HG03135 (cell line): ENCODE data around the gene BPI.
"Not testable (repeated sequence)": the region's sequence is repeated elsewhere in the genome, so short reads cannot be mapped to it uniquely, and the experiment has no call there.

Experiments
- ATAC-seq: cut with Tn5 transposase; IDR thresholded peaks from one replicate; pipeline ENCODE4 v1.9.1; 2021; ENCODE audit warnings: mild to moderate bottlenecking, moderate library complexity; ENCODE audit not compliant: unreplicated experiment

Gene BPI

DNA sequence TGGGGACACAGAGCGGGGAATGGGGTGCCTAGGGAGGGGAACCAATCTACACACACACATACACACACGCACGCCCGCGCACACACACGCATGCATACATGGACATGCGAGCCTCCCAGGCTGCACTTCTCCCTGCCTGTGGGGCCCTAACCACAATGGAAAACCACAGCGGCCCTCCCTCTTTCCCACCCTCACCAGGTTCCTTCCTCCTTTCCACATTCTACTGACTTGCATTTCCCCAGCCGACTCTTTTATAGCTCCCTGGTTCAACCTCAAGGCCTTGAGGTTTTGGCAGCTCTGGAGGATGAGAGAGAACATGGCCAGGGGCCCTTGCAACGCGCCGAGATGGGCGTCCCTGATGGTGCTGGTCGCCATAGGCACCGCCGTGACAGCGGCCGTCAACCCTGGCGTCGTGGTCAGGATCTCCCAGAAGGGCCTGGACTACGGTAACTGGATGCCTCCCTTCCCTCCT lies at the start of gene BPI:
Gene BPI, plus strand, starts transcription at position 249 of the 472 bp plus-strand sequence. Its CDS starts 68 bp downstream, at position 317.
- no peak for ATAC-seq

DNA sequence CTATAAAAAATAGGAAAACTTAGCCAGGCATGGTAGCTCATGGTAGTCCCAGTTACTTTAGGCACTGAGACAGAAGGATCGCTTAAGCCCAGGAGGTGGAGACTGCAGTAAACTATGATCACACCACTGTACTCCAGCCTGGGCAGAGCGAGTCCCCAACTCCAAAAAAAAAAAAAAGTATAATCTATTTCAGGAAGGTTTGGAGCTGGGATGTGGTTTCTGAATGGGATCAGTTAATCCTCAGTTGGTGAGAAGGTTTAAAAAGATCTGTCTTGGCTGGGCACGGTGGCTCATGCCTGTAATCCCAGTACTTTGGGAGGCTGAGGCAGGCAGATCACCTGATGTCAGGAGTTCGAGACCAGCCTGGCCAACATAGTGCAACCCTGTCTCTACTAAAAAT lies 49.3 kb upstream of the BPI start:
- ATAC-seq, result not testable (repeated sequence)

DNA sequence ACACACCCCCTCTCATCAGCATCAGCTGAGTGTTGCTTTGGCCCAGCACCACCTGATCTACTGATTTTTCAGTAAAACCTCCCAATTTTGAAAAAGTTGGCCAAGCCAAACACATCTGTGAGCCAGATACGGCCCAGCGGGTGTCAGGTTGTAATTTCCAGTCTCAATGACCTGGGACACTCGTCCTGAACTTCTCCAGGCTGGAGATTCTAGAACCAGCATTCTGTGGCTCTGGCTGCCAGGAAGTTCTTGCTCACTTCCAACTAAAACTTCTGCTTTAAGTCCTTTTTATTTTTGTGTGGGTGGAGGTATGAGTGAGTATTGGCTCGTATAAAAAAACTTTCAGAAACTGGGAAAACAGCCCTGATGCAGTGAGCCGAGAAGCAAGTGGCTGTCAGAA lies 48.6 kb upstream of the BPI start:
- no peak for ATAC-seq

DNA sequence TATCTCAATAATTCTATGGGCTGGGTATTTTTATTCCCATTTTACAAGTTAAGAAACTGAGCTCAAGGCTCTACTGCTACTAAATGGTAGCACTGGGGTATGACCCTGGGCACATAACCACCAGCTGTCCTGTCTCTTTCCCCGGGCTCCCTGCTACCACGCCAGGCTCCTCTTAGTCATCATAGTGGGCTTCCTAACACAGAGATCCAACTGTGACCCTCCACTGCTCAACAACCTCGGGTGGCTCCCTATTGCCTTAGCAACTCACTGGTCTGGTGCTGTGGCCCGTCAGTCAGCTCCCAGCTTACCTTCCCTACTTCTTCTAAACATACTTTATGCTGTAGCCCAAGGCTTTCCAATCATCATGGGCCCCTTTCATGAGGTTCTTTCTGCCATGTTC lies 47.9 kb upstream of the BPI start:
- no peak for ATAC-seq

DNA sequence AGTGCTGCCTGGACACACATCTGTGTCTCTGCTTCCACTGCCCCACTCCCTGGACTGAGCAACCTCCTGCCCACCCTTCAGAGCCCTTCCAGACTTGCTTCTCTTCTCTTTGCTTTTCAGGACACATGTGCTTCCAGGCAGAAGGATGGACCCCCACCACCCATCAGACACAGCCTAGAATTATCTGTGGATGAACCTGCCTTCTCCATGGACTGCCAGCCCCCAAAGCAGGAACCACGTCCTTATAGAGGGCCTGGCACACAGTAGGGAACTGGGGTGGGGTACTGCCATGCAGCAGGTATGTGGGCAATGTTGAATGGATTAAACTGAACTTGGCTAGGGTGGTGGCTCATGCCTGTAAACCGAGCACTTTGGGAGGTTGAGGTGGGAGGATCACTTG lies 47.0 kb upstream of the BPI start:
- ATAC-seq, result no peak

DNA sequence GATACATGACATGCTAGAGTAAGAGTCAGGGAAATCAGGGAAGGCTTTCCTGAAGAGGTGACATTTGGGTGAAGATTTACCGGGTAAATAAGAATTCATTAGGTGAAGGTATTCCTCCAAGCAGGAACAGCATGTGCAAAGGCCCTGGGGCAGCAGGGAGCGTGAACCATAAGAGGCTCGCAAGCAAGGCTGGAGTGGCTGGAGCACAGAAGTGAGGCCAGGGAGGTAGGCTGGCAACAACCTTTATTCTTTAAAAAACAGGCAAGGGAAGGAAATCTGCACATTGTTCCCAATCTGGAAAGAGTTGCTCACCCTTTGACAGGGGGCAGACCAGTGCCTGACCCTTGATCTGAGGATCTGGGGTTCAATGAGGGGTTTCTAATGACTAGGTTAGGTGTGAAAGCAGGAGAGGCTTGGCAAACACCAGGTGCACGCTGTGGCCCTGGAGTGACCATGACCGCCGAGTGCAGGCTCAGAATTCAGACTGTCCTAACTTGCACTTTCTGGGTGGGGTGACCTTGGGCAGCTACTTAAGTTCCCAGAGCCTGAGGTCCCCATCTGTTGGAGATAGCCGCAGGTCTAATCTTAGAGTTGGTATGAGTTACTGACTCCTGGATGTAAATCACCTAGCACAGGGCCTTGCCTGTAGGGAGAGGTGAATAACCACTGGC lies 45.3 kb upstream of the BPI start:
- ATAC-seq, result no peak

DNA sequence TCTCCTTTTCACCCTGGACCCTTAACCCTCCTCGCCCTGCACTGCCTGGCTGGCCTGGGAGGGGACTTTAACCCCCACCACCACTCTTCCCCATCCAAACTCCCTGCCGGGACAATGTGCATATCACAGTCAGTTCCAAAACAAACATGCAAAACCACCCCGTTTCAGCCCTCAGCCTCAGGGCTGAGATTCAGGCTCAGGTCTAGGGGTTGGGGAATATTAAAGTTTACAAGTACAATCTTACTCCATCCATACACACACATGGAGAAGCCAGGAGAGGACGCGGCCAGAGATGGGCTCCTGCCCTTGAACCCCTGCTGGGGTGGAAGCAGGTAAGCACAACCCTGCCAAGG lies 44.0 kb upstream of the BPI start:
- no peak for ATAC-seq

DNA sequence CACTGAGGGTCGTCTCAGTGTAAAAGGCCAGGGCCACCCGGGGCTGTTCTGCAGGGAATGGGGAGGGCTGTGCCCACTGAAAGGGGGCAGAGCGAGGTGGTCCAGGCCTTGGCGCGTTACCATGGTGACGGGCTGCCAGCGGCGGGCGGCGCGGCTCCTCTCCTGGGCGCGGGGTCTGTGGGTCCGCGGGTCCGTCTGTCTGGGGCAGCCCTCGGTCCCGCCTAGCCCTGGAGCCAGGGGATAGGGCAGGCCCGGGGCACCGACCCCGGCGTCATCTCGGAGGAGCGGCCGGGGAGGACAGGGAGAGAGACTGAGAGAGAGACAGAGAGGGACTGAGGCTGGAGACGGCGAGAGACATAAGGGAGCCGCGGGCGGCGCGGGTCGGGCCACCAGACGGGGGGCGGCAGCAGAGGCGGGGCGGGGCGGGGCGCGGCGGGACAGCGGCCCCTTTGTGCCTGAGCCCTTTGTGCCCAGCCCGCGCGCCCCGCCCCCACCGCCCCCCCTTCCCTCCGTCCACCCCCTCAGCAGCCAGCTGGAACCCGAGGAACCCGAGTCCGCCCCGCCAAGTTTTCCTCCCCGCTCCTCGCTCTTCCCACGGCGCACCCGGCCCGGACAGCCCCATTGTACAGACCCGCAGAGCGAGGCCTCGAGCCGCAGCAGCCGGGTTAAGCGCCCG lies 43.4 kb upstream of the BPI start, which contains the start of gene KIAA1755:
Gene KIAA1755, minus strand, starts transcription at position 358 of the 676 bp plus-strand sequence. Its CDS starts 235 bp downstream, at position 123.
- ATAC-seq, result no peak

DNA sequence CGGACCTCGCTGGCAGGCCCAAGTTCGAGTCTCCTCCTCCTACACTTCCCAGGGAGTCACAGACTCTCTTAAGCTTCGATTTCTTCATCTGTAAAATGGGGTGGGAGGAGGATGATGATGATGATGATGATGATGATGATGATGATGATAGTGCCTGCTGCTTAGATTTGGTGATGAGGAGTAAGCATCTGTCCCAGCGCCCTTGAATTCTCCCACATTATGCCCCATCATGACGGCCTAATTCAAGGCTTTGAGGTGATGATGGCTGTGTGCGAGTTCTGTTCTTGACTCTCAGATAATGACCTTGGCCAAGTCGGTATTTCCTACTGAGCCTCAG lies 42.9 kb upstream of the BPI start:
- ATAC-seq, result no peak

DNA sequence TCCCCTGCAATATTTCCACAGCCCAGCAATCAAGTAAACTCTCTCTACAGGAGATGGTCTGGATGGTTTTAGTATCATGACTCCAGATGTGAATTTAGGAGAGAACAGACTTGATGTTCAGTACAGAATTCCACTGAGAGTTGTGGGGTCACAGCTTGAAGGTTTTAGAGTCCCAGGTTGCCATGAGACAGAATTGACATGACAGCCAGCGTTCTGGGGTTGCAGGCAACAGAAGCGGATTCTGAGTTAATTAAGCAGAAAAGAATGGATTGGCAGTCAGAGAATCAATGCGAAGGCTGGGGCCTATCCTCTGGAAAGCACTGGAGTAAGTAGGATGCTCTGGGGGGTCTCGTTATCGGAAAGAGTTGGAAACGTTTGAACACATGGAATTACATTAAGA lies 41.0 kb upstream of the BPI start:
- no peak for ATAC-seq

DNA sequence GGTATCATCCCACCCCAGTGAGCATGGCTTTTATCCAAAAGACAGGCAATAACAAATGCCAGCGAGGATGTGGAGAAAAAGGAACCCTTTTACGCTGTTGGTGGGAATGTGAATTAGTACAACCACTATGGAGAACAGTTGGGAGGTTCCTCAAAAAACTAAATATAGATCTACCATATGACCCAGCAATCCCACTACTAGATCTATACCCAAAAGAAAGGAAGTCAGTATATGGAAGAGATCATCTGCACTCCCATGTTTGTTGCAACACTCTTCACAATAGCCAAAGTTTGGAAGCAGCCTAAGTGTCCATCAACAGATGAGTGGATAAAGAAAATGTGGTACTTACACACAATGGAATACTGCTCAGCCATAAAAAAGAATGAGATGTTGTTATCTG lies 37.5 kb upstream of the BPI start:
- ATAC-seq, result no peak

DNA sequence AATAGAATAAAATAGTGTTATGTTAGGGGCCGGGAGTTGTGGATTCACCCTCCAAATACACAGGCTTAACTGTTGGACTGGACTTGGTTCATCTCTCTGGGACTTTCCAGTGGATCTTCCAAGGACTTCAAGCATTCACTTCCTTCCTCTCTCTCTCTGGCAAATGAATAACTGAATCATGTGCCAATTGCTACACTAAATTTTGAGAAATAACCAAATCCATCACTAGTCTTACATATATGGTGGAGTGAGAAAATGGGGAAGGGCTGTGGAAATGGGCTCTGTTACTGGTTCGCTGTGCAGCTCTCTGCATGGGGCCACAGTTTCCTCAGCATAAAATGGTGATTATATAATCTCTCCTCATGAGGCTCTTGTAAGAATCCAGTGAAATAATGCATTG lies 36.7 kb upstream of the BPI start:
- no peak for ATAC-seq

DNA sequence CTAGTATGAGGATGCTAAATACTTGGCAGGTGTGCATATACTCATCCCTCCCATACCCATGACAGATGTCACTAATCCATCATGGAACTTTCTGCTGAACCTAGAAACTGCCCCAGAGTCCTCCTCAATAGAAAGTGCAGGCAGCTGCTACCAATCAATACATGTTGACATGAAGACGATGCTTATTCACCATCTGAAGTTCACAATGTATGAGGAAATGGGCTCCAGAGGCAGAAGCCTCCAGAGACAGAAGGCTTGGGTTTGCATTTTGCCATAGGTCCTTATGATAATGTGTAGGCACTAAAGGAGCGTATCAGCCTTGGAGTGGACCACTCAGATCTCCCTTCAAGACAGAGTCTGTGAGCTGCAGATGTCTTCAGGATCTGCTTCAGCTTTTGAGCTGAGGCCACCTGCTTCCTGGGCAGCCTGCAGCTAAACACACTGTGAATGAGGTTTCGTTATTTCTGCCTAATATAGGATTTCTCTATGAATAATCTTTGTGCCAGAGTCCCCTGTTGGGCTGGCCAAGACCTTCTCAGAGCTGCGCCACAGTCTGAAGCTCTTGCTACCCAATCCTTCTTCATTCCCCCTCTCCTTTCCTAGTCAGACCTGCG lies 35.9 kb upstream of the BPI start:
- ATAC-seq, result no peak

DNA sequence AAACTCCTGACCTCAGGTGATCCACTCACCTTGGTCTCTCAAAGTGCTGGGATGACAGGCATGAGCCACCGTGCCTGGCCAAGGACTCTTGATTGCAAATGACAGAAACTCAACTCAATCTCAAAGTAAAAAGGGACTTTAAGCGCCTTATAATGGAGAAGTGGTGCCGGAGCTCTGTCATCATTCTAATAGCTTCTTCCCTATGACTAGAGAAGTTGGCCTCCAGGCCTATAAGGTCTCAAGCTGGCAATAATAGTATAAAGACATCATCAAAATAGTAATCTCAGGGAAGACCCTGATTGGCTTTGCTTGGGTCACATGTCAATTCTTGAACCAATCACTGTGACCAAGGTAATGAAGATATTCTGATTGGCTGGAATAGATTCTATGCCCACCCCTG lies 34.9 kb upstream of the BPI start:
- ATAC-seq, result no peak

DNA sequence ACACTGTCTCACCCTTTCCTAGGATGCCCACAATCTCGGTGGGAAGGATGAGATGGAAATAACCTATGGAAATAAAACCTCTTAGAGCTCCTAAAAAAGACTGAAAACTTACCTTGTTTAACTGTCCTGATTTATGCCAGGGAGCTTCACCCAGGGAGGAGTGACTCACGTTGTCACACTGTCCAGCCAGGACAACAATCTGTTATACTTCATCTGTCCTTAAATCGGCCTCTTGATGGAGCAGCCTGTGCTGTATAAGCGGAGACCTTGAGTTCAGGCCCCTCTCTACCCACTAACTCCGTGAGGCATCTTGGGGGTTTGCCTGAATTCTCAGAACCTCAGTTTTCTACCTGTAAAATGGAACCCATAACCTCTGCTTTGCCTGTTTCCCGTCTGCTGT lies 34.2 kb upstream of the BPI start:
- no peak for ATAC-seq

DNA sequence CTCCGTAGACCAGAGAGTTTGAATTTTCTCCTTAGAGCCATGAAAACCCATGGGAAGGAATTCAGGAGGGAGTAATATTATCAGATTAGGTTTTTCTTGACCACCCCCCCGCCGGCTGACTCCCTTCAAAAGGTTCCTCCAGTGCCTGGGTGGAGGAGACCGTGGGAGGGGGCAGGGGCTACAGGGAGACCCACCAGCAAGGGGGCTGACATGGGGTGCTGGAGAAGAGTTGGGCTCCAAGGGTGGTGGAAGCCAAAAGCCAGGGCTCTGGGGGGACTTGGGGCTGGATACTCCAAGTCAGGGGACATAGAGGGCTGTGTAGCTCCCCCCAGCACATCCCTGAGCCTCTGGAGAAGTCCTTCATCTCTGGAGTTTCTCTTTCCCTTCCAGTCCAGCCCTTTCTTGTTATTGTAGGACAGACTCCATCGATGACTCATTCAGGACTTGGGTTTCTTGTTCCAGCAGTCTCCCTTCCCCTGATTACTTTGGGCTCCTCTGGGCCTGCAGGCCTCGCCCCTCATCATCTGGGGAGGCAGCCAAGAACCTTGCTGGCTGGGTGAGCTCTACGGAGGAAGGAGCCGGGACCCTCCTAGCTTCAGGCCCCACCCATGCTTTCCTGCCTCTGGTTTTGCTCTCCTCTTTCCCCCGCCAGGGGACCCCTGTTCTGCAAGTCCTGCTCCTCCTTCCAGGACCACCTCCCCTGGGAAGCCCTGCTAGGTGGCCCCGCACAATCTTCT lies 32.9 kb upstream of the BPI start:
- no peak for ATAC-seq

DNA sequence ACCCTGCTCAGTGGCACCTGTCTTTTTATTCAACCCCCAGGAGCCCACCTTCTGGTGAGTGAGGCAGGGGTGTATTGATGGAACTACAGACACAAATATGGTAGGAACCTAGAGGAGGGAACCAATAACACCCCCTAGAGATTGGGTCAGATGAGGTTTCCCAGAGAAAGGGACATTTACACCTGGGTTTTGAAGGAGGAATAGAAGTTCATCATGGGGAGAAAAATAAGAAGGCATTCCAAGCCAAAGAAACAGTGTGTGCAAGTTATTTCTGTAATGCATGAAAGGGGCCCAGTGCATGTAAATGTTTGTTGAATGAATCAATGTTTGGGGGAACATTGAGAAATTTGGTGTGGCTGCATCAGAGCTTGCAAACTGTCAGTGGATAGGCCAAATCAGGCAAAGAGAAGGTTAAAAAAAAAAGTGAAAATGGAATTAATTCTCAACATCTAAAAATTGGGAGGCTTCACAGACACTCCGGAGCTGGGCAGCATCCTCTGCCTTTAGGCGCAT lies 32.3 kb upstream of the BPI start:
- ATAC-seq, result no peak

DNA sequence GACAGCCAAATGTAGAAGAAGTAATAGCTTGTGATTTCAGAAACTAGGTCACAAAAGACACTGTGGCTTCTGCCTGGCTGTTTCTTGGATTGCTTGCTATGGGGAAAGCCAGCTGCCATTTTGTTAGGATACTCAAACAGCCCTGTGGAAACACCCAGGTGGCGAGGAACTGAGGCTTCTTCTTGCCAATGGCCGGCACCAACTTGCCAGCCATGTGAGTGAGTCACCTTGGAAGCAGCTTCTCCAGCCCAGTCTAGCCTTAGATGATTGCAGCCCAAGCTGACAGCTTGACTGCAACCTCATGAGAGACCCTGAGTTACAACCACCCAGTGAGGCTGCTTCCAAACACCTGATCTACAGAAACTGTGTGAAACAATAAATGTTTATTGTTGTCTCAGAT lies 31.6 kb upstream of the BPI start:
- no peak for ATAC-seq

DNA sequence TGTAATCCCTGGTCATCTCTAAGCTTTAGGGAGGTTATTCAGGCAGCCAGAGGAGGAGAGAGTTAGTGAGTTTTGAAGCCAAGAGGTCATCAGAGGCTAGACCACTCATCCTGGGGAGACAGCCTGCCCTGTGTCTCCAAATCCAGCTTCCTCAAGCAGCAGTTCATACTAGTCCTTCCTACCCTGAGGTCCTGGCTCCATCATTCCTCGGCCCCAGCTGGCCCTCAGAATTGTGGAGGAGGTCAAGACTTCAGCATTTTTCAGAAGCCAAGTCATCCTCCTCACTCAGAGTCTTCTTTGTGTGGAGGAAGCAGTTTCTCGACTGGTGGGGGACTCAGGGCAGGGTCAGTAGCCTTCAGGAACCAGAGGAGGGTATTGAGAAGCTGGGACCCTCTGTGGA lies 31.0 kb upstream of the BPI start:
- ATAC-seq, result no peak

DNA sequence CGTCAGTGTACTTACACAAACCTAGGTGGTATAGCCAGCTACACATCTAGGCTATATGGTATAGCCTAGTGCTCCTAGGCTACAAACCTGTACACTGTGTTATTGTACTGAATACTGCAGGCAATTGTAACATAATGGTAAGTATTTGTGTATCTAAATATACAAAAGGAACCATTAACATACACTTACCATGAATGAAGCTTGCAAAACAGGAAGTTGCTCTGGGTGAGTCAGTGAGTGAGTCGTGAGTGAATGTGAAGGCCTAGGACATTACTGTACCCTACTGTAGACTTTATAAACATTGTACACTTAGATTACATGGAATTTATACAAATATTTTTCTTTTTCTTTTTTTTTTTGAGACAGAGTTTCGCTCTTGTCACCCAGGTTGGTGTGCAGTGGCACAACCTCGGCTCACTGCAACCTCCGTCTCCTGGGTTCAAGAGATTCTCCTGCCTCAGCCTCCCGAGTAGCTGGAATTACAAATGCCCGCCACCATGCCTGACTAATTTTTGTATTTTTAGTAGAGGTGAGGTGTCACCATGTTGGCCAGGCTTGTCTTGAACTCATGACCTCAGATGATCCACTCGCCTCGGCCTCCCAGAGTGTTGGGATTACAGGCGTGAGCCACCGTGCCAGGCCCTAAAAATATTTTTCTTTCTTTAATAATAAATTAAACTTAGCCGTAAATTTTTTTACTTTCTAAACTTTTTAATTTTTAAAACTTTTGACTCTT lies 28.0 kb upstream of the BPI start:
- ATAC-seq, result no peak

DNA sequence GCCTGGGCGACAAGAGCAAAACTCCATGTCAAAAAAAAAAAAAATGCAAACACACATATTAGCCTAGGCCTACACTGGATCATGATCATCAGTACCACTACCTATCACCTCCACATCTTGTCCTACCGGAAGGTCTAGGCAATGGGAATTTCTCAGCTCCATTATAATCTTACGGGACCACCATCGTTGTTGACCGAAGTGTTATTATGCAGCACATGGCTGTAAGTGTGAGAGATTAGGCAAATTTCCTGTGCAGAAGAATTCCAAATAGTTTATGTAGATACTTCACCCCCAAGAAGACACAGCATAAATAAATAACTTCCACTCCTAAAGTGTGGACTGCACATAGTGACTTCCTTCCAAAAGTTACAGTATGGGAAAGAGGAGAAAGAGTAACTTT lies 26.7 kb upstream of the BPI start:
- no peak for ATAC-seq
